ENCODE measurements around the gene HOXB5. TPM values are rescaled to one million over a fixed set of nuclear protein-coding genes. Genes with fewer than 3 reads are reported as not detected.

HOXB5 gene
- total RNA-seq, 6 donors from 2014 or later = 0.39 to 5.0 (median 1.5) TPM

DNA sequence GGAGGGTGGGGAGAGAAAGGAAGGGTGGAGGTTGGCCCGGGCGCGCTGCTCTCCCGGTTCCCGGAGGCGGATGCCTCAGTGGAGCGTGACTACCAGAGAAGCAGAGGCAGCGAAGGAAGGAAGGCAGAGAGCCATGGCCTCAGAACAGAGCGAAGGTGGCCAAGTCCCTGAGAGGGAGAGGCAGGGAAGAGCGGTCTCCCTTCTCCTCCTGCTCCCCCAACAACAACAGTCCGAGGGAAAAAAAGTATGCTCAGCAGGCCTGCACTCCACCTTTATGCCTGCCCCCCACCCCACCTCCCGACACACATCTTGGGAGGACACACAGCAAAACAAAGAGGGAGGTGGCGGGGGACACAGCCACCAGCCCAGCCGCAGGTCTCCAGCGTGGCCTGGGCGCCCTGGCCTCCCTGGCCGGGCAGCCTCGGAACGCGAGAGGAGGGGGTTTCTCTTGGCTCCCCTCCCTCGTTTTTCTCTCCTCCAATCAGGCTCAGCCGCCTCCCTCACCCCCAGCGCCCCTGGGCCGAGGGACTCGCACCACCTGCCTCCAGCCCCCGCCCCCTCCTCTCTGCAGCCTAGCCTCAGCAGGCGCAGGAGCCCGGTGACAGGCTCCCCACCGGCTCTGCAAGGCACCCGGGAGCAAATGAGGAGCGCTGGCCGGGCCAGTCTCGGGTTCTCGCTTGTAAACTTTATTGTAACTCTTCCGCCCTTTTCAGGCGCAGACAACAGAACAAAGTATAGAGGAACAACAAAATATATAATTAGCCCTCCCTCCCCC is 18.3 kb upstream of the HOXB5 start:
- H3K27ac ChIP-seq = peak overlapping the region in 1 of 4 donors; percentile 68

DNA sequence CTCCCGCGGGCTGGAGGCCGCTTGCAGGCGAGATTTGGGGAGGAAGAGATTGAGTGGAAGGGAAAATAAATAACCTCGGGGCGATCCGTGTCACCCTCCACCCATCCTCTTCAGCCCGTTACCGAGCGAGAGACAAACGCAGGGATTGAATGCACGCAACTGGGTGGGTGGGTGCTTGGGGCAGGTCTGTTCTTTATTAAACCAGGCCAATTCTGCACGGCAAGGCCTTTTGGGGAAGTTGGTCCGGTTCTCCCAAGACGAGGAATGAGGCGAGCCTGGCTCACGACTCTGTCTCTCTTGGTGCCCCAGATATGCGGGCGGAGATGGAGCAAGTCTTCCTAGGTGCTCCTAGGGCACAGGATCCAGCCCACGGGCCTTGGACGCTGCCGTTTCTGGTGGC is 17.6 kb upstream of the HOXB5 start:
- Histone ChIP-seq H3K36me3 (no peaks in the 10 kb centered on the region), H3K4me1 (peaks cover 18 to 50% (median 38%) of the 10 kb centered on the region in 4 donors), H3K27me3 (peaks cover 4 to 85% (median 55%) of the 10 kb centered on the region in 4 donors), H3K4me3 (peak overlapping the region; percentile 44 to 62 (median 50)), H3K9me3 (no peaks in the 10 kb centered on the region), H3K27ac (peak overlapping the region in 3 of 4 donors; percentile 68 to 72 (median 69))
- DNase-seq (no peak), ATAC-seq (ENCODE audit: low FRiP score in 2 of 2) (peak in 1 of 2 donors; percentile 25)
- 3% methylated on average over 20 to 22 of the region's 22 CpGs for WGBS, 2 donors
- TF ChIP-seq CTCF (IDR thresholded peaks at IDR 0.05) (no peak), EP300 (IDR thresholded peaks at IDR 0.05) (no peak), POLR2AphosphoS5 (IDR thresholded peaks at IDR 0.05) (no peak), POLR2A (IDR thresholded peaks at IDR 0.05) (no peak)

More for the DNA sequence above, 18.3 kb upstream of the HOXB5 start:
- no peaks in the 10 kb centered on the region for H3K36me3 ChIP-seq
- DNase-seq (peak in 1 of 2 donors; percentile 60), ATAC-seq (ENCODE audit: low FRiP score in 2 of 2) (no peak)
- H3K4me3 ChIP-seq = peak overlapping the region in 3 of 4 donors; percentile 44 to 62 (median 53)
- peaks cover 4 to 87% (median 60%) of the 10 kb centered on the region in 4 donors for H3K27me3 ChIP-seq
- TF ChIP-seq POLR2A (IDR thresholded peaks at IDR 0.05) (no peak), CTCF (IDR thresholded peaks at IDR 0.05) (no peak), POLR2AphosphoS5 (IDR thresholded peaks at IDR 0.05) (no peak), EP300 (IDR thresholded peaks at IDR 0.05) (no peak)
- H3K4me1 ChIP-seq = peaks cover 18 to 50% (median 38%) of the 10 kb centered on the region in 4 donors
- no peaks in the 10 kb centered on the region for H3K9me3 ChIP-seq
- 11 to 20% methylated on average over 22 to 36 of the region's 36 CpGs for WGBS, 2 donors

DNA sequence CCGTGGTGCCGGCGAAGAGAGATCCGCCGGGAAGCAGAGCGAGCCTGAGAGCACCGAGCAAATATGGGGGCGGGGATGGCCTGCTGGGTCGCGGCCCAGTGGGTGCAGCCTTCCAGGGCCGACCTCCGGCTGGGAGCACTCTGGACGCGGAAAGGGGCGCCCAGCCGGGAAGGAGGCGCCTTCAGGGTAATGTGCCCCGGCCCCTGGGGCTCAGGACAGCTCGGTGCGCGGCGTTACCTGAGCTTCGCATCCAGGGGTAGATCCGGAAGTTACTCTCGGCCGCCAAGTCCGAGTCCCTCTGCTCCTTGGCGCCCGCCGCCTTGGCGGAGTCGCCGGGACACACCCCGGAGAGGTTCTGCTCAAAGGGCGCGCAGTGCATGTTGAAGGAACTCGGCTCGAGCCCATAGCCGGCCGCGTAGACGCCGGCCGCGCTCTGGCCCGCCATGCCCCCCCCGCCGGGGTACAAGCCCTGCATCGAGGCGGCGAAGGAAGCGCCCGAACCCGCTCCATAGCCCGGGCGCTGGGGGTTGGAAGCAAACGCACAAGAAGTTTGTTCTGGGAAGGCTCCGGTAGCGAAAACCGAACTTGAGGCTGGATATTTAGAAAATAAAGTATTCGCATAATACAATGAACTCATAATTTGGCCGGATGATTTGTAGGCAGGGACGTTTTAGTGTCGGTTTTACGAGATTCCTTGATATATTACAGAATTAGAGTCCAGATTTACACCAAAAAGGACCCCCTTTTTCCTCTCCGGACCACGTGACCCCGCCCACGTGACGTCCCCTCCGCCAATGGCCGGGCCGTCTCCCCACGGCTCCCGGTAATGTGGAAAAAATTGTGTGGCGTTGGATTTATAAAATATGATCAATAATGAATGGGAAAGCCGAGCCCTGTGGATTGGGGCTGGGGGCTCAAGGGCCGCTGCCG is 17.0 kb upstream of the HOXB5 start, which contains the start of gene HOXB7:
Gene HOXB7 (minus strand): TSS at position 736 of the 930 bp plus-strand sequence. CDS start 99 bp downstream, at position 637.
- peak within 1 kb of the TSS in 3 of 4 donors; percentile 68 to 72 (median 69) for H3K27ac ChIP-seq
- no peaks in the 10 kb centered on the region for H3K36me3 ChIP-seq
- 1 to 2% methylated on average over 43 to 51 of the region's 79 CpGs for WGBS, 2 donors
- peaks cover 4 to 84% (median 56%) of the 10 kb centered on the region in 4 donors for H3K27me3 ChIP-seq
- peaks cover 18 to 50% (median 38%) of the 10 kb centered on the region in 4 donors for H3K4me1 ChIP-seq
- no peaks in the 10 kb centered on the region for H3K9me3 ChIP-seq
- peak within 1 kb of the TSS; percentile 44 to 62 (median 50) for H3K4me3 ChIP-seq
- TF ChIP-seq POLR2A (IDR thresholded peaks at IDR 0.05) (no peak), CTCF (IDR thresholded peaks at IDR 0.05) (no peak), POLR2AphosphoS5 (IDR thresholded peaks at IDR 0.05) (no peak), EP300 (IDR thresholded peaks at IDR 0.05) (no peak)
- ATAC-seq (ENCODE audit: low FRiP score in 2 of 2) (peak in 1 of 2 donors; percentile 81), DNase-seq (peak; percentile 29 to 95)

DNA sequence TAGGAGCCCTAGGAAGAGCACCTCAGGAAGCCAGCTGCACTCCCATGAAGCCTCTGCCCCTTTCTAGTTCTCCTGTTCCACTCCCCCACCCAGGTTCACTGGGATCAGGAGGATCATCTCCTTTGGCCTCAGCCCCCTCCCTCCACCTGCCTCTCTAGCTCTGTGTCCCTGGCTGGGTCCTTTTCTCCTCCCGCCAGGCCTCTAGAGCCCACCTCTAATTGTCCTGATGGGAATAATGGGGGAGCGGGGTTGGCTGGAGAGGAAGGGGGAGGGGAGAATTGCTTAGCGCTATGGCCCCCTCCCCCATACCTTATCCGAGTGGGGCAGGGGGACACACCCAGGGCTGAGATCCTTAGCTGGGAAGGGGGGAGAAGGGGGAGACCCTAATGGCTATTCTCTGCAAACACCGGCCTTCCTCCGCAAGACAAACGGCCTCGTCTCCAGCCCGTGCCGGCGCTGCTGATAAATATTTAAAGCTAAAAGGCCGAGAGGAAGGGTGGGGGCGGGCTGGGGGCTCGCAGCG is 16.2 kb upstream of the HOXB5 start:
- H3K27me3 ChIP-seq = peaks cover 4 to 82% (median 56%) of the 10 kb centered on the region in 4 donors
- ATAC-seq (ENCODE audit: low FRiP score in 2 of 2) = no peak
- H3K4me3 ChIP-seq = peak overlapping the region in 3 of 4 donors; percentile 44 to 62 (median 53)
- H3K27ac ChIP-seq = peak overlapping the region in 1 of 4 donors; percentile 69
- TF ChIP-seq POLR2A (IDR thresholded peaks at IDR 0.05) (no peak), POLR2AphosphoS5 (IDR thresholded peaks at IDR 0.05) (no peak), CTCF (IDR thresholded peaks at IDR 0.05) (no peak), EP300 (IDR thresholded peaks at IDR 0.05) (no peak)
- DNase-seq = no peak
- WGBS, 2 donors = 8 to 12% methylated on average over 12 to 14 of the region's 15 CpGs
- H3K4me1 ChIP-seq = peaks cover 18 to 50% (median 38%) of the 10 kb centered on the region in 4 donors
- H3K36me3 ChIP-seq = no peaks in the 10 kb centered on the region
- no peaks in the 10 kb centered on the region for H3K9me3 ChIP-seq

All from upper lobe of left lung (tissue), 6 donors.